HEK293 (cell line): ENCODE results near the gene NEFH.

Experiments used
- HOXA7 ChIP-seq: sonication (generic); formaldehyde crosslinking; IDR thresholded peaks from 2 replicates; pipeline ENCODE4 v1.8.1; 2022; ENCODE audit warnings: missing genetic modification reagents, borderline replicate concordance
- KLF16 ChIP-seq: fragments of 450-650 bp; formaldehyde crosslinking; IDR thresholded peaks from 2 replicates; pipeline ENCODE4 v1.5.1; 2017; ENCODE audit warnings: missing biosample characterization, missing genetic modification characterization
- KLF9 ChIP-seq: fragments of 450-650 bp; formaldehyde crosslinking; IDR thresholded peaks from 2 replicates; pipeline ENCODE4 v1.5.1; 2016; ENCODE audit warnings: missing biosample characterization, missing genetic modification characterization, low read depth
- MEIS1 ChIP-seq: sonication (generic); formaldehyde crosslinking; IDR thresholded peaks from 2 replicates; pipeline ENCODE4 v1.8.1; 2022; ENCODE audit warnings: missing genetic modification reagents, mild to moderate bottlenecking, borderline replicate concordance
- PRDM4 ChIP-seq: fragments of 450-650 bp; formaldehyde crosslinking; IDR thresholded peaks from 2 replicates; pipeline ENCODE4 v1.5.1; 2017; ENCODE audit warnings: missing biosample characterization, missing genetic modification characterization
- REST ChIP-seq: fragments of 450-650 bp; formaldehyde crosslinking; IDR thresholded peaks from 2 replicates; pipeline ENCODE4 v1.5.1; 2016; ENCODE audit warnings: missing biosample characterization, missing genetic modification characterization
- TSHZ1 ChIP-seq: fragments of 450-650 bp; formaldehyde crosslinking; IDR thresholded peaks from 2 replicates; pipeline ENCODE4 v1.5.1; 2016; ENCODE audit warnings: missing biosample characterization, missing genetic modification characterization, borderline replicate concordance
- ZBTB11 ChIP-seq: fragments of 450-650 bp; formaldehyde crosslinking; conservative IDR thresholded peaks from 2 replicates; pipeline ENCODE4 v1.5.1; 2016; ENCODE audit warnings: low read depth, missing biosample characterization, missing genetic modification characterization
- ZBTB8A ChIP-seq: fragments of 450-650 bp; formaldehyde crosslinking; IDR thresholded peaks from 2 replicates; pipeline ENCODE4 v1.5.1; 2016; ENCODE audit warnings: missing biosample characterization, missing genetic modification characterization
- ZNF18 ChIP-seq: fragments of 450-650 bp; formaldehyde crosslinking; IDR thresholded peaks from 2 replicates; pipeline ENCODE4 v1.5.1; 2016; ENCODE audit warnings: missing biosample characterization, missing genetic modification characterization
- ZNF23 ChIP-seq: fragments of 450-650 bp; formaldehyde crosslinking; IDR thresholded peaks from 2 replicates; pipeline ENCODE4 v1.5.1; 2016; ENCODE audit warnings: missing biosample characterization, missing genetic modification characterization, borderline replicate concordance
- ZNF280D ChIP-seq: fragments of 450-650 bp; formaldehyde crosslinking; IDR thresholded peaks from 2 replicates; pipeline ENCODE4 v1.5.1; 2016; ENCODE audit warnings: missing biosample characterization, missing genetic modification characterization
- ZNF530 ChIP-seq: fragments of 450-650 bp; formaldehyde crosslinking; IDR thresholded peaks from 2 replicates; pipeline ENCODE4 v1.5.1; 2016; ENCODE audit warnings: low read depth, missing biosample characterization, missing genetic modification characterization
- ZNF580 ChIP-seq: fragments of 450-650 bp; formaldehyde crosslinking; IDR thresholded peaks from 2 replicates; pipeline ENCODE4 v1.5.1; 2016; ENCODE audit warnings: missing biosample characterization, missing genetic modification characterization
- ZNF621 ChIP-seq: fragments of 450-650 bp; formaldehyde crosslinking; IDR thresholded peaks from 2 replicates; pipeline ENCODE4 v1.5.1; 2017; ENCODE audit warnings: missing biosample characterization, missing genetic modification characterization
- ZNF629 ChIP-seq: fragments of 450-650 bp; formaldehyde crosslinking; IDR thresholded peaks from 2 replicates; pipeline ENCODE4 v1.5.1; 2017; ENCODE audit warnings: missing biosample characterization, missing genetic modification characterization
- ZNF645 ChIP-seq: fragments of 450-650 bp; formaldehyde crosslinking; IDR thresholded peaks from 2 replicates; pipeline ENCODE4; 2016; ENCODE audit warnings: missing biosample characterization, missing genetic modification characterization
- ZNF768 ChIP-seq: fragments of 450-650 bp; formaldehyde crosslinking; IDR thresholded peaks from 2 replicates; pipeline ENCODE4 v1.5.1; 2018; ENCODE audit warnings: missing biosample characterization, mild to moderate bottlenecking, missing genetic modification characterization

Gene NEFH

GRCh38 chr22:29470159-29470855, 9.7 kb upstream of the NEFH start (continued):
- no peak for TF ChIP-seq ZNF280D (tag by site-specific recombination)
- TF ChIP-seq ZNF768 (tag by site-specific recombination): no peak
- TF ChIP-seq ZNF629: peak; percentile 80
- TF ChIP-seq TSHZ1 (tag by site-specific recombination): no peak
- TF ChIP-seq KLF16: peak; percentile 71; the same call in 1 of the 2 replicates
- no peak for TF ChIP-seq HOXA7 (CRISPR knock-in tag)
- TF ChIP-seq ZBTB8A (tag by site-specific recombination): peak; percentile 53; the same call in 1 of the 2 replicates
- no peak for TF ChIP-seq ZNF530 (tag by site-specific recombination)
- TF ChIP-seq KLF9 (tag by site-specific recombination): peak; percentile 74
- TF ChIP-seq ZNF645 (tag by site-specific recombination): no peak
- no peak for TF ChIP-seq ZNF23 (tag by site-specific recombination)
- no peak for TF ChIP-seq ZNF621 (tag by site-specific recombination)
- peak; percentile 16; the same call in 1 of the 2 replicates for TF ChIP-seq ZNF18 (tag by site-specific recombination)
- TF ChIP-seq ZBTB11 (tag by site-specific recombination): peak; percentile 34; the same call in 1 of the 2 replicates
- no peak for TF ChIP-seq REST (tag by site-specific recombination)
- no peak for TF ChIP-seq ZNF580 (tag by site-specific recombination)
- TF ChIP-seq MEIS1 (CRISPR knock-in tag): no peak
- TF ChIP-seq PRDM4 (tag by site-specific recombination): no peak
